ENCODE data around the gene PIGO. TPM values are rescaled to one million over a fixed set of nuclear protein-coding genes. Genes with fewer than 3 reads are reported as not detected.
A peak's percentile ranks its signal among the peaks of the same experiment; 100 is the strongest.

Gene PIGO
- total and polyA plus RNA-seq, 9 of the 15 experiments (the other 6 are each of a cell fraction or from before 2014, with no cell fraction given): 5.4 to 13.7 (median 9.7) TPM

DNA sequence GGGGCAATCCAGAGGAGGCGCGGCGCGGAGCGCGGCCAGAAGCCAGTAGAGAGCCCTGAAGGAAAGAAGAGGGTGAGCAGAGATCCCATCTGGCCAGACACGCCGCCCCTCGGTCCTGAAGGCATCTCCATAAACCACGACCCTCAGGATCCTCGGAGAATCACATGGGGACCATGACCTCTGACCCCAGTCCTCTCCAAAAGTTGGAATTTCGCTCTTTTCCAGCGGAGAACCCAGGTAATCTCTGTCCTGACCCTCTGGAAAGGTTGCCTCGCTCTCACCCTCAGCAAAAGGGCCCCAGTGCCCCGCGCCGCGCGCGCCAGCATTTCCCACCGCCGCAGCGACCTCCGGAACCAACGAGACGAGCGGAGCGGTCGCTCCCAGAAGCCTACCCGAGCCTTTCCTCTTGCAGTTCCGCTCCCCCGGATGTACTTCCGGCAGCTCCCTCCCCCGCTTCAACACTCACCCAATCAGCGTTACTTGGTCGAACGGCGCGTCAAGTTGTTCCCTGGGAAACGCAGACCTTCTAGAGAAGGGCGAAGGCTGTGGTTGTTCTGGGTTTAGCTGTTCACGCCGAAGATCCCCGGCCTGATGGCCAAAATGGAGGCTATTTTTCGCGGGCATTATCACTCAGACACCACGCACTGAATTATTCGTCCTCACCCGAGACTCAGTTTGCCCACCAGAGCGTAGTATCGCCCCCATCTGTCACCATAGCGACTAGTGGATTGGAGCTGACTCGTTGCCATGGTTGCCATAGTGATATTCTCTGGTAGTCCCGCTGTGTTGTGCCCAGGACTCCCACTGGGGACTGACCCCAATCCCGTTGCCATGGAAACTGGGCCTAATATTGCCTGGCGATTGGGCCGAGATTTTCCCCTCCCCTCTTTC, 6.6 kb upstream of the PIGO start, which contains the start of gene STOML2 (continued):
- TF ChIP-seq C11orf30 (IDR thresholded peaks at IDR 0.05; ENCODE audit: low read depth) (peak; percentile 96), MXI1 (IDR thresholded peaks at IDR 0.05; ENCODE audit: low read depth, low read length) (peak; percentile 83), ZEB2 (IDR thresholded peaks at IDR 0.05) (peak; percentile 92), CTBP1 (IDR thresholded peaks at IDR 0.05; ENCODE audit: borderline replicate concordance) (peak; percentile 67; the same call in 1 of the 2 replicates), ZFX (CRISPR knock-in tag; IDR thresholded peaks at IDR 0.05) (peak; percentile 52), TBP (optimal IDR thresholded peaks at IDR 0.05; ENCODE audit: low read depth, low read length) (peak; percentile 84), NR2C1 (IDR thresholded peaks at IDR 0.05) (peak; percentile 97), NR2C1 (tag; IDR thresholded peaks at IDR 0.05) (peak; percentile 97), SIX5 (IDR thresholded peaks at IDR 0.05; ENCODE audit: borderline replicate concordance in 1 of 2, insufficient read depth in 1 of 2, low read depth in 1 of 2, low read length in 2 of 2) (peak; percentile 21 to 46; a peak in 3 of 4 replicates), SOX6 (IDR thresholded peaks at IDR 0.05) (peak; percentile 42; the same call in 1 of the 2 replicates)
- TF ChIP-seq, protein P1, sequence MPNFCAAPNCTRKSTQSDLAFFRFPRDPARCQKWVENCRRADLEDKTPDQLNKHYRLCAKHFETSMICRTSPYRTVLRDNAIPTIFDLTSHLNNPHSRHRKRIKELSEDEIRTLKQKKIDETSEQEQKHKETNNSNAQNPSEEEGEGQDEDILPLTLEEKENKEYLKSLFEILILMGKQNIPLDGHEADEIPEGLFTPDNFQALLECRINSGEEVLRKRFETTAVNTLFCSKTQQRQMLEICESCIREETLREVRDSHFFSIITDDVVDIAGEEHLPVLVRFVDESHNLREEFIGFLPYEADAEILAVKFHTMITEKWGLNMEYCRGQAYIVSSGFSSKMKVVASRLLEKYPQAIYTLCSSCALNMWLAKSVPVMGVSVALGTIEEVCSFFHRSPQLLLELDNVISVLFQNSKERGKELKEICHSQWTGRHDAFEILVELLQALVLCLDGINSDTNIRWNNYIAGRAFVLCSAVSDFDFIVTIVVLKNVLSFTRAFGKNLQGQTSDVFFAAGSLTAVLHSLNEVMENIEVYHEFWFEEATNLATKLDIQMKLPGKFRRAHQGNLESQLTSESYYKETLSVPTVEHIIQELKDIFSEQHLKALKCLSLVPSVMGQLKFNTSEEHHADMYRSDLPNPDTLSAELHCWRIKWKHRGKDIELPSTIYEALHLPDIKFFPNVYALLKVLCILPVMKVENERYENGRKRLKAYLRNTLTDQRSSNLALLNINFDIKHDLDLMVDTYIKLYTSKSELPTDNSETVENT (CRISPR knock-in tag; IDR thresholded peaks at IDR 0.05): peak; percentile 52; the same call in 1 of the 2 replicates
- TF ChIP-seq, protein P2, sequence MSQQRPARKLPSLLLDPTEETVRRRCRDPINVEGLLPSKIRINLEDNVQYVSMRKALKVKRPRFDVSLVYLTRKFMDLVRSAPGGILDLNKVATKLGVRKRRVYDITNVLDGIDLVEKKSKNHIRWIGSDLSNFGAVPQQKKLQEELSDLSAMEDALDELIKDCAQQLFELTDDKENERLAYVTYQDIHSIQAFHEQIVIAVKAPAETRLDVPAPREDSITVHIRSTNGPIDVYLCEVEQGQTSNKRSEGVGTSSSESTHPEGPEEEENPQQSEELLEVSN (IDR thresholded peaks at IDR 0.05; ENCODE audit: borderline replicate concordance in 1 of 2, extremely low read depth in 1 of 2, insufficient read depth in 1 of 2, insufficient read length in 1 of 2, low read depth in 1 of 2, low read length in 1 of 2, poor library complexity in 1 of 2, severe bottlenecking in 1 of 2): peak; percentile 2 to 47
- TF ChIP-seq, protein P3, sequence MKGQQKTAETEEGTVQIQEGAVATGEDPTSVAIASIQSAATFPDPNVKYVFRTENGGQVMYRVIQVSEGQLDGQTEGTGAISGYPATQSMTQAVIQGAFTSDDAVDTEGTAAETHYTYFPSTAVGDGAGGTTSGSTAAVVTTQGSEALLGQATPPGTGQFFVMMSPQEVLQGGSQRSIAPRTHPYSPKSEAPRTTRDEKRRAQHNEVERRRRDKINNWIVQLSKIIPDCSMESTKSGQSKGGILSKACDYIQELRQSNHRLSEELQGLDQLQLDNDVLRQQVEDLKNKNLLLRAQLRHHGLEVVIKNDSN (CRISPR knock-in tag; IDR thresholded peaks at IDR 0.05): no peak; the same call in 1 of the 2 replicates
- TF ChIP-seq, protein P4, sequence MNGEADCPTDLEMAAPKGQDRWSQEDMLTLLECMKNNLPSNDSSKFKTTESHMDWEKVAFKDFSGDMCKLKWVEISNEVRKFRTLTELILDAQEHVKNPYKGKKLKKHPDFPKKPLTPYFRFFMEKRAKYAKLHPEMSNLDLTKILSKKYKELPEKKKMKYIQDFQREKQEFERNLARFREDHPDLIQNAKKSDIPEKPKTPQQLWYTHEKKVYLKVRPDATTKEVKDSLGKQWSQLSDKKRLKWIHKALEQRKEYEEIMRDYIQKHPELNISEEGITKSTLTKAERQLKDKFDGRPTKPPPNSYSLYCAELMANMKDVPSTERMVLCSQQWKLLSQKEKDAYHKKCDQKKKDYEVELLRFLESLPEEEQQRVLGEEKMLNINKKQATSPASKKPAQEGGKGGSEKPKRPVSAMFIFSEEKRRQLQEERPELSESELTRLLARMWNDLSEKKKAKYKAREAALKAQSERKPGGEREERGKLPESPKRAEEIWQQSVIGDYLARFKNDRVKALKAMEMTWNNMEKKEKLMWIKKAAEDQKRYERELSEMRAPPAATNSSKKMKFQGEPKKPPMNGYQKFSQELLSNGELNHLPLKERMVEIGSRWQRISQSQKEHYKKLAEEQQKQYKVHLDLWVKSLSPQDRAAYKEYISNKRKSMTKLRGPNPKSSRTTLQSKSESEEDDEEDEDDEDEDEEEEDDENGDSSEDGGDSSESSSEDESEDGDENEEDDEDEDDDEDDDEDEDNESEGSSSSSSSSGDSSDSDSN (IDR thresholded peaks at IDR 0.05; ENCODE audit: borderline replicate concordance in 1 of 2, low read depth in 2 of 2, low read length in 2 of 2): no peak
- TF ChIP-seq, protein P5, sequence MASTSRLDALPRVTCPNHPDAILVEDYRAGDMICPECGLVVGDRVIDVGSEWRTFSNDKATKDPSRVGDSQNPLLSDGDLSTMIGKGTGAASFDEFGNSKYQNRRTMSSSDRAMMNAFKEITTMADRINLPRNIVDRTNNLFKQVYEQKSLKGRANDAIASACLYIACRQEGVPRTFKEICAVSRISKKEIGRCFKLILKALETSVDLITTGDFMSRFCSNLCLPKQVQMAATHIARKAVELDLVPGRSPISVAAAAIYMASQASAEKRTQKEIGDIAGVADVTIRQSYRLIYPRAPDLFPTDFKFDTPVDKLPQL (IDR thresholded peaks at IDR 0.05; ENCODE audit: extremely low read depth, insufficient read length): no peak

Measured in K562 (cell line).